ENCODE measurements around the gene FOXP1.

The FOXP1 gene

DNA sequence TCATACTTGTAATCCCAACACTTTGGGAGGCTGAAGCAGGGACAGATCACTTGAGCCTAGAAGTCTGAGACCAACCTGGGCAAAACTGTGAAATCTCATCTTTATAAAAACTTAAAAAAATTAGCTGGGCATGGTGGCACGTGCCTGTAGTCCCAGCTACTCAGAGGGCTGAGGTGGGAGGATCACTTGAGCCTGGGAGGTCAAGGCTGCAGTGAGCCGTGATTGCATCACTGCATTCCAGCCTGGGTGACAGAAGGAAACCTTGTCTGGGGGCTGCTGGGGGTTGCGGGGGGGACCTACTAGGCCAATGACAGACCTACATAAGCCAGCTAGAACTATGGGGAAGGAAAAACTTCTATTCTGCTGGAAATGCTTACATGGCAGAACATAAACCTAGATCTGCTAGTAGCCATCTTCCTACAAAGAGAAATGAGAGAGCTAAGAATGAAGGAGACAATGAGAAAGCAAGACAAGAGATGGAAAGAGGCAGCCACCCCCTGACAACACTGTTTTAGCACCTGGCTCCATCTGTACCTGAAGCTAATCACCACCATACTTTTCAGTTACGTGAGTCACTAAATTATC lies 23.9 kb downstream of the FOXP1 start:
- DNase-seq (ENCODE audit: low read depth) = no peak
- TF ChIP-seq CTCF (IDR thresholded peaks at IDR 0.05; ENCODE audit: low read depth, low read length, missing control alignments) = no peak
- no peak overlapping the region for H3K4me3 ChIP-seq (ENCODE audit: low read depth, low read length)

GRCh38 chr3:71559021-71559420 lies 24.5 kb downstream of the FOXP1 start:
- no peak for TF ChIP-seq CTCF (IDR thresholded peaks at IDR 0.05; ENCODE audit: low read depth, low read length, missing control alignments)
- H3K4me3 ChIP-seq (ENCODE audit: low read depth, low read length) = no peak overlapping the region
- DNase-seq (ENCODE audit: low read depth) = no peak

DNA sequence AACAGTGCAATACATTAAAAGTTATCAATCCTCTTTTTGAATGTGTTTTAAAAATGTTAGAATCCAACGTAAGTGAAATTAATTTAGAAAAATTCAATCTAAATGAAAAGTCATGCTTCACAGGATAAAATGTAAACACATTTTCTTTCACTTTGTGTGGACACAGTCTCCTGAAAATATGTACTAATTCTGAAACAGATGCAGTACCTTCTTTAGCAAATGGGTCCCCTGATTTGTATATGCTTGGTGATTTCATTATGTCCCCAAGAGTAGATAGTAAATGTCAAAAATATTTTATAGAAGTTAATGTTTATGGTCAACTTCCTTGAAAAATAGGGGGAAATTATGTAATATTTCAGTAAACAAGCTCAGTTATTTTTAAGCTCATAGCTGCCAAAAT lies 28.9 kb downstream of the FOXP1 start:
- DNase-seq (ENCODE audit: low read depth) = no peak
- H3K4me3 ChIP-seq (ENCODE audit: low read depth, low read length) = no peak overlapping the region
- no peak for TF ChIP-seq CTCF (IDR thresholded peaks at IDR 0.05; ENCODE audit: low read depth, low read length, missing control alignments)

- no peak for TF ChIP-seq CTCF (IDR thresholded peaks at IDR 0.05; ENCODE audit: low read depth, low read length, missing control alignments)
- no peak for DNase-seq (ENCODE audit: low read depth)
- no peak overlapping the region for H3K4me3 ChIP-seq (ENCODE audit: low read depth, low read length)
Observed at GRCh38 chr3:71551311-71551919, 32.1 kb downstream of the FOXP1 start.

- no peak for DNase-seq (ENCODE audit: low read depth)
- H3K4me3 ChIP-seq (ENCODE audit: low read depth, low read length) = no peak overlapping the region
- no peak for TF ChIP-seq CTCF (IDR thresholded peaks at IDR 0.05; ENCODE audit: low read depth, low read length, missing control alignments)
Observed at GRCh38 chr3:71549951-71550350, 33.6 kb downstream of the FOXP1 start.

GRCh38 chr3:71548705-71549384 lies 34.7 kb downstream of the FOXP1 start:
- DNase-seq (ENCODE audit: low read depth) = no peak
- no peak for TF ChIP-seq CTCF (IDR thresholded peaks at IDR 0.05; ENCODE audit: low read depth, low read length, missing control alignments)
- H3K4me3 ChIP-seq (ENCODE audit: low read depth, low read length) = no peak overlapping the region

All from GM12864 (cell line).